ENCODE data around the gene RPL10.

DNA sequence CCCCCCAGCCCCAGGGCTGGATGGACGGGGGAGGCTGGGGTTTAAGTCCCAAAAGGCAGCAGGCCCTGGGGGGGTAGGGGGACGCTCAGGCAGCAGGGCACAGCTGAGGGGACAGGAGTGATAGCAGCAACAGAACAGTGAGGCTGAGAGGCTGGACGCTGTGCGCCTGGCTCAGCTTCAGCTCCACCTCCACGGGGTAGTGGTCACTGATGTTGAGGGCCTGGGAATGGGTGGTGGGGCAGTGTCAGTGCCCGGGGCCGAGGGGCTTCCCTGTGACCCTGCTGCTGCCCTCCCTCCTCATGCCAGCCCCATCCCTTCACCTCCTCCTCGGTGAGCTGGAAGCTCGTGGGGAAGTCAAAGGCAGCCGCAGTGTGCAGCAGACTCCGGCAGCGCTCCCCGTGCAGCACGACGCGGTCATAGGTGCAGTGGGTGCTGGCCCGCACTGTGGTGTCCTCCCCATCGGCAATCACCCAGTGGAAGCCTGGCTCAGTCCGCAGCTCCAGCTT is 4.5 kb downstream of the RPL10 start:
- TF ChIP-seq, protein P1, sequence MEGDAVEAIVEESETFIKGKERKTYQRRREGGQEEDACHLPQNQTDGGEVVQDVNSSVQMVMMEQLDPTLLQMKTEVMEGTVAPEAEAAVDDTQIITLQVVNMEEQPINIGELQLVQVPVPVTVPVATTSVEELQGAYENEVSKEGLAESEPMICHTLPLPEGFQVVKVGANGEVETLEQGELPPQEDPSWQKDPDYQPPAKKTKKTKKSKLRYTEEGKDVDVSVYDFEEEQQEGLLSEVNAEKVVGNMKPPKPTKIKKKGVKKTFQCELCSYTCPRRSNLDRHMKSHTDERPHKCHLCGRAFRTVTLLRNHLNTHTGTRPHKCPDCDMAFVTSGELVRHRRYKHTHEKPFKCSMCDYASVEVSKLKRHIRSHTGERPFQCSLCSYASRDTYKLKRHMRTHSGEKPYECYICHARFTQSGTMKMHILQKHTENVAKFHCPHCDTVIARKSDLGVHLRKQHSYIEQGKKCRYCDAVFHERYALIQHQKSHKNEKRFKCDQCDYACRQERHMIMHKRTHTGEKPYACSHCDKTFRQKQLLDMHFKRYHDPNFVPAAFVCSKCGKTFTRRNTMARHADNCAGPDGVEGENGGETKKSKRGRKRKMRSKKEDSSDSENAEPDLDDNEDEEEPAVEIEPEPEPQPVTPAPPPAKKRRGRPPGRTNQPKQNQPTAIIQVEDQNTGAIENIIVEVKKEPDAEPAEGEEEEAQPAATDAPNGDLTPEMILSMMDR (IDR thresholded peaks at IDR 0.05) = no peak
- TF ChIP-seq POLR2A (IDR thresholded peaks at IDR 0.05) = no peak
